MCF 10A (cell line): ENCODE data around the gene ZAP70. TPM values are rescaled to one million over a fixed set of nuclear protein-coding genes. Genes with fewer than 3 reads are reported as not detected.

Experiments
- BruUV-seq: library from RNA; stranded (reverse); fragments of 400-500 nt; replicated peaks from 2 replicates; lab custom pipeline; 2021; lab: Mats Ljungman, UMichigan
- CTCF ChIA-PET: fragments of 300-600 bp; sonication (Branson Sonifier 250); formaldehyde crosslinking; extraction: SDS; loops from one replicate; lab custom pipeline; 2021; ENCODE audit warnings: antibody characterized with exemption, inconsistent platforms; lab: Yijun Ruan, JAX
- POLR2A ChIA-PET: fragments of 300-600, 350-650 bp; sonication (Branson Sonifier 250); formaldehyde crosslinking; extraction: SDS; loops from one replicate; lab custom pipeline; 2020; ENCODE audit warnings: antibody characterized with exemption, inconsistent platforms; lab: Yijun Ruan, JAX
- DNase-seq: peaks from one replicate; pipeline ENCODE4 v3.0.0-alpha.2; 2018; ENCODE audit not compliant: unreplicated experiment
- H3K27ac Mint-ChIP-seq: one replicate; pipeline ENCODE4 v1.8.0; 2022; ENCODE audit warnings: mild to moderate bottlenecking, low read depth, mixed read lengths; ENCODE audit not compliant: unreplicated experiment
- H3K27me3 Mint-ChIP-seq: one replicate; pipeline ENCODE4 v1.8.0; 2022; ENCODE audit warnings: mixed read lengths; ENCODE audit not compliant: insufficient read depth, unreplicated experiment
- H3K36me3 Mint-ChIP-seq: one replicate; pipeline ENCODE4 v1.8.0; 2022; ENCODE audit warnings: mild to moderate bottlenecking, moderate library complexity, mixed read lengths; ENCODE audit not compliant: insufficient read depth, unreplicated experiment
- H3K4me1 Mint-ChIP-seq: one replicate; pipeline ENCODE4 v1.8.0; 2022; ENCODE audit warnings: mixed read lengths; ENCODE audit not compliant: insufficient read depth, unreplicated experiment
- H3K4me3 Mint-ChIP-seq: one replicate; pipeline ENCODE4 v1.8.0; 2022; ENCODE audit warnings: mild to moderate bottlenecking, moderate library complexity, mixed read lengths; ENCODE audit not compliant: unreplicated experiment
- H3K9me3 Mint-ChIP-seq: one replicate; pipeline ENCODE4 v1.8.0; 2022; ENCODE audit warnings: mixed read lengths; ENCODE audit not compliant: unreplicated experiment
- CTCF ChIP-seq: fragments of 200-600 bp; IDR thresholded peaks from one replicate; pipeline ENCODE4 v1.8.0; 2022; ENCODE audit warnings: antibody characterized with exemption, mild to moderate bottlenecking; ENCODE audit not compliant: unreplicated experiment
- intact Hi-C: fragments of 100-400 bp; cut with micrococcal nuclease; formaldehyde crosslinking; loops from 2 replicates; pipeline ENCODE4 v1.14.1; 2022
- total RNA-seq: library from RNA; stranded (reverse); gene quantifications from 2 replicates; pipeline ENCODE4 v1.2.3, GENCODE V29; 2022

Gene ZAP70
- total RNA-seq, 1 experiment from 2014 or later = not detected

- H3K27ac Mint-ChIP-seq = no peak overlapping the region
- no peak overlapping the region for H3K4me3 Mint-ChIP-seq
- ChIA-PET POLR2A (no interaction called here), CTCF (no interaction called here)
- intact Hi-C loops = no loop called here
- no peak for TF ChIP-seq CTCF
- no TSS peak for BruUV-seq
- no peaks in the 10 kb centered on the region for H3K9me3 Mint-ChIP-seq
- H3K4me1 Mint-ChIP-seq = no peaks in the 10 kb centered on the region
- DNase-seq = no peak
- peaks cover 64% of the 10 kb centered on the region for H3K36me3 Mint-ChIP-seq
- H3K27me3 Mint-ChIP-seq = no peaks in the 10 kb centered on the region
Measured at GRCh38 chr2:97761192-97761591, 47.8 kb downstream of the ZAP70 start.

GRCh38 chr2:97763176-97763845 is 49.9 kb downstream of the ZAP70 start:
- H3K4me1 Mint-ChIP-seq = no peaks in the 10 kb centered on the region
- DNase-seq = no peak
- CTCF ChIA-PET = interaction anchor here (0.8 to 2.0 kb wide), 2 partner anchors 64 to 113 kb away, joined by 3 to 8 read pairs; no protein-coding TSS in a partner anchor
- no peak overlapping the region for H3K4me3 Mint-ChIP-seq
- POLR2A ChIA-PET = interaction anchor here (0.7 kb wide), 1 partner anchor 160 kb away, joined by 3 read pairs; no protein-coding TSS in a partner anchor
- intact Hi-C loops = no loop called here
- BruUV-seq = no TSS peak
- no peak for TF ChIP-seq CTCF
- H3K9me3 Mint-ChIP-seq = no peaks in the 10 kb centered on the region
- H3K36me3 Mint-ChIP-seq = peaks cover 47% of the 10 kb centered on the region
- no peak overlapping the region for H3K27ac Mint-ChIP-seq
- no peaks in the 10 kb centered on the region for H3K27me3 Mint-ChIP-seq

- no peak for TF ChIP-seq CTCF
- Mint-ChIP-seq H3K27me3 (no peaks in the 10 kb centered on the region), H3K4me1 (no peaks in the 10 kb centered on the region), H3K36me3 (peaks cover 39% of the 10 kb centered on the region), H3K4me3 (no peak overlapping the region), H3K27ac (no peak overlapping the region), H3K9me3 (no peaks in the 10 kb centered on the region)
- CTCF ChIA-PET = interaction anchor here (0.6 kb wide), 1 partner anchor 94 kb away, joined by 3 read pairs; no protein-coding TSS in a partner anchor
- intact Hi-C loops = no loop called here
- POLR2A ChIA-PET = no interaction called here
- no peak for DNase-seq
- BruUV-seq = no TSS peak
Measured at GRCh38 chr2:97764559-97765263, 51.3 kb downstream of the ZAP70 start.

- no peak overlapping the region for H3K27ac Mint-ChIP-seq
- no peaks in the 10 kb centered on the region for H3K27me3 Mint-ChIP-seq
- no peak for TF ChIP-seq CTCF
- BruUV-seq = no TSS peak
- CTCF ChIA-PET = interaction anchor here (0.6 kb wide), 1 partner anchor 66 kb away, joined by 4 read pairs; no protein-coding TSS in a partner anchor
- DNase-seq = no peak
- H3K4me1 Mint-ChIP-seq = no peaks in the 10 kb centered on the region
- H3K36me3 Mint-ChIP-seq = peaks cover 27% of the 10 kb centered on the region
- H3K4me3 Mint-ChIP-seq = no peak overlapping the region
- POLR2A ChIA-PET = no interaction called here
- intact Hi-C loops = no loop called here
- H3K9me3 Mint-ChIP-seq = no peaks in the 10 kb centered on the region
Measured at GRCh38 chr2:97765933-97766332, 52.6 kb downstream of the ZAP70 start.
